Chondrocyte (in vitro differentiated cells): Measurements from ENCODE around the gene KCNH8. TPM values are rescaled to one million over a fixed set of nuclear protein-coding genes. Genes with fewer than 3 reads are reported as not detected.

Experiments used
- DNase-seq: peaks from one replicate; pipeline ENCODE4 v3.0.0; 2021; ENCODE audit warnings: mixed read lengths, low spot score
- H3K27ac Mint-ChIP-seq: one replicate; pipeline ENCODE4 v1.8.0; 2021; ENCODE audit warnings: mild to moderate bottlenecking, moderate library complexity, mixed read lengths; ENCODE audit not compliant: unreplicated experiment
- H3K27me3 Mint-ChIP-seq: 2 replicates; pipeline ENCODE4 v1.8.0; 2021; ENCODE audit warnings: low read depth, mixed read lengths
- H3K36me3 Mint-ChIP-seq: 2 replicates; pipeline ENCODE4 v1.8.0; 2021; ENCODE audit warnings: low read depth, mixed read lengths
- H3K4me1 Mint-ChIP-seq: 2 replicates; pipeline ENCODE4 v1.8.0; 2021; ENCODE audit warnings: low read depth, mild to moderate bottlenecking, mixed read lengths
- H3K4me3 Mint-ChIP-seq: one replicate; pipeline ENCODE4 v1.8.0; 2021; ENCODE audit warnings: mild to moderate bottlenecking, moderate library complexity, mixed read lengths; ENCODE audit not compliant: unreplicated experiment
- H3K9me3 Mint-ChIP-seq: 2 replicates; pipeline ENCODE4 v1.8.0; 2021; ENCODE audit warnings: low read depth, mixed read lengths
- CTCF ChIP-seq: fragments of 200-600 bp; sonication (generic); IDR thresholded peaks from 2 replicates; pipeline ENCODE4 v1.5.0; 2021; ENCODE audit warnings: antibody characterized with exemption, mild to moderate bottlenecking, moderate library complexity
- total RNA-seq: library from RNA; stranded (reverse); gene quantifications from 3 replicates; pipeline ENCODE4 v1.2.1, GENCODE V29; 2021

The KCNH8 gene
- total RNA-seq, 1 donor from 2014 or later = not detected

GRCh38 chr3:19256313-19256712, 108.0 kb downstream of the KCNH8 start:
- Mint-ChIP-seq H3K27ac (no peak overlapping the region), H3K4me1 (no peaks in the 10 kb centered on the region), H3K9me3 (no peaks in the 10 kb centered on the region), H3K36me3 (no peaks in the 10 kb centered on the region), H3K27me3 (peaks cover 3% of the 10 kb centered on the region), H3K4me3 (no peak overlapping the region)
- no peak for TF ChIP-seq CTCF
- no peak for DNase-seq

GRCh38 chr3:19263606-19264005, 115.3 kb downstream of the KCNH8 start:
- Mint-ChIP-seq H3K36me3 (no peaks in the 10 kb centered on the region), H3K27ac (no peak overlapping the region), H3K9me3 (no peaks in the 10 kb centered on the region), H3K27me3 (peaks cover 3% of the 10 kb centered on the region), H3K4me1 (no peaks in the 10 kb centered on the region), H3K4me3 (no peak overlapping the region)
- DNase-seq = no peak
- TF ChIP-seq CTCF = no peak

- H3K4me3 Mint-ChIP-seq = no peak overlapping the region
- H3K9me3 Mint-ChIP-seq = no peaks in the 10 kb centered on the region
- no peaks in the 10 kb centered on the region for H3K4me1 Mint-ChIP-seq
- no peak overlapping the region for H3K27ac Mint-ChIP-seq
- no peaks in the 10 kb centered on the region for H3K36me3 Mint-ChIP-seq
- no peak for DNase-seq
- no peak for TF ChIP-seq CTCF
- peaks cover 3% of the 10 kb centered on the region for H3K27me3 Mint-ChIP-seq
Observed at GRCh38 chr3:19264424-19264823, 116.1 kb downstream of the KCNH8 start.

GRCh38 chr3:19267040-19267439, 118.7 kb downstream of the KCNH8 start:
- no peaks in the 10 kb centered on the region for H3K36me3 Mint-ChIP-seq
- H3K4me3 Mint-ChIP-seq = no peak overlapping the region
- no peak overlapping the region for H3K27ac Mint-ChIP-seq
- no peak for DNase-seq
- peaks cover 3% of the 10 kb centered on the region for H3K27me3 Mint-ChIP-seq
- no peaks in the 10 kb centered on the region for H3K9me3 Mint-ChIP-seq
- H3K4me1 Mint-ChIP-seq = no peaks in the 10 kb centered on the region
- no peak for TF ChIP-seq CTCF

- H3K4me3 Mint-ChIP-seq = no peak overlapping the region
- no peak for TF ChIP-seq CTCF
- no peak overlapping the region for H3K27ac Mint-ChIP-seq
- H3K36me3 Mint-ChIP-seq = no peaks in the 10 kb centered on the region
- DNase-seq = no peak
- no peaks in the 10 kb centered on the region for H3K9me3 Mint-ChIP-seq
- no peaks in the 10 kb centered on the region for H3K4me1 Mint-ChIP-seq
- peaks cover 5% of the 10 kb centered on the region for H3K27me3 Mint-ChIP-seq
Observed at GRCh38 chr3:19270481-19270880, 122.2 kb downstream of the KCNH8 start.
